GM23338 (cell line): Measurements from ENCODE around the gene LDLRAD2. TPM values are rescaled to one million over a fixed set of nuclear protein-coding genes. Genes with fewer than 3 reads are reported as not detected.

Experiments
- ATAC-seq: fragments of 200-7000 bp; cut with Tn5 transposase; 3 replicates; pipeline ENCODE4 v1.9.1; 2020
- DNase-seq: peaks from one replicate; pipeline ENCODE4 v3.0.0-alpha.2; 2015; ENCODE audit warnings: low spot score
- H2AFZ ChIP-seq: fragments of 200-600 bp; sonication (generic); 2 replicates; pipeline ENCODE4 v1.8.0; 2016; ENCODE audit warnings: antibody characterized with exemption, mild to moderate bottlenecking, moderate library complexity
- H3F3A ChIP-seq: fragments of 200-600 bp; sonication (generic); replicated peaks from 2 replicates; pipeline ENCODE4 v1.8.0; 2017; ENCODE audit warnings: antibody characterized with exemption, mixed run types, low read depth
- H3K27ac ChIP-seq: fragments of 200-600 bp; sonication (generic); 2 replicates; pipeline ENCODE4 v1.6.1; 2016; ENCODE audit warnings: low read depth
- H3K27me3 ChIP-seq: fragments of 200-600 bp; sonication (generic); 2 replicates; pipeline ENCODE4 v1.8.0; 2016; ENCODE audit warnings: mild to moderate bottlenecking, mixed run types, moderate library complexity; ENCODE audit not compliant: insufficient read depth
- H3K36me3 ChIP-seq: fragments of 200-600 bp; sonication (generic); 2 replicates; pipeline ENCODE4 v1.8.0; 2016; ENCODE audit warnings: mild to moderate bottlenecking; ENCODE audit not compliant: insufficient read depth
- H3K4me1 ChIP-seq: fragments of 200-600 bp; sonication (generic); 2 replicates; pipeline ENCODE4 v1.8.0; 2016; ENCODE audit warnings: mild to moderate bottlenecking, moderate library complexity; ENCODE audit not compliant: insufficient read depth
- H3K4me2 ChIP-seq: fragments of 200-600 bp; sonication (generic); 2 replicates; pipeline ENCODE4 v1.7.1; 2017; ENCODE audit warnings: mixed run types
- H3K4me3 ChIP-seq: fragments of 200-600 bp; sonication (generic); 2 replicates; pipeline ENCODE4 v1.6.1; 2016; ENCODE audit warnings: mixed run types
- H3K79me2 ChIP-seq: fragments of 200-600 bp; sonication (generic); replicated peaks from 2 replicates; pipeline ENCODE4 v1.8.0; 2017; ENCODE audit warnings: mild to moderate bottlenecking; ENCODE audit not compliant: insufficient read depth
- H3K9me2 ChIP-seq: fragments of 200-600 bp; sonication (generic); 2 replicates; pipeline ENCODE4 v1.8.0; 2017; ENCODE audit not compliant: insufficient read depth
- H4K20me1 ChIP-seq: fragments of 200-600 bp; sonication (generic); replicated peaks from 2 replicates; pipeline ENCODE4 v1.8.0; 2017; ENCODE audit warnings: mild to moderate bottlenecking; ENCODE audit not compliant: insufficient read depth
- H3K27ac Mint-ChIP-seq: 2 replicates; pipeline ENCODE4 v1.8.0; 2020; ENCODE audit warnings: inconsistent platforms, mild to moderate bottlenecking, moderate library complexity, mixed read lengths
- H3K27me3 Mint-ChIP-seq: 3 replicates; pipeline ENCODE4 v1.8.0; 2022; ENCODE audit warnings: low read depth, mild to moderate bottlenecking, moderate library complexity, mixed read lengths, inconsistent platforms; ENCODE audit not compliant: insufficient read depth, poor library complexity
- H3K36me3 Mint-ChIP-seq: 3 replicates; pipeline ENCODE4 v1.8.0; 2021; ENCODE audit warnings: low read depth, mild to moderate bottlenecking, inconsistent platforms, moderate library complexity, mixed read lengths
- H3K4me1 Mint-ChIP-seq: 3 replicates; pipeline ENCODE4 v1.8.0; 2020; ENCODE audit warnings: mild to moderate bottlenecking, inconsistent platforms, mixed read lengths
- H3K4me3 Mint-ChIP-seq: 3 replicates; pipeline ENCODE4 v1.8.0; 2021; ENCODE audit warnings: moderate library complexity, mild to moderate bottlenecking, inconsistent platforms, mixed read lengths
- H3K9me3 Mint-ChIP-seq: 3 replicates; pipeline ENCODE4 v1.8.0; 2020; ENCODE audit warnings: moderate library complexity, mild to moderate bottlenecking, inconsistent platforms, mixed read lengths
- EZH2 ChIP-seq: fragments of 200-600 bp; sonication (generic); IDR thresholded peaks from one replicate; pipeline ENCODE4 v1.8.0; 2017; ENCODE audit warnings: antibody characterized with exemption, mild to moderate bottlenecking, low read depth; ENCODE audit not compliant: unreplicated experiment
- EZH2phosphoT487 ChIP-seq: fragments of 200-600 bp; sonication (generic); IDR thresholded peaks from one replicate; pipeline ENCODE4 v1.8.1; 2018; ENCODE audit warnings: antibody characterized with exemption; ENCODE audit not compliant: unreplicated experiment
- JUNB ChIP-seq: IDR thresholded peaks from one replicate; pipeline ENCODE4 v1.6.1; 2016; ENCODE audit warnings: antibody characterized with exemption; ENCODE audit not compliant: unreplicated experiment
- NANOG ChIP-seq: IDR thresholded peaks from 2 replicates; pipeline ENCODE4 v1.6.1; 2016; ENCODE audit warnings: antibody characterized with exemption, borderline replicate concordance
- POLR2AphosphoS5 ChIP-seq: IDR thresholded peaks from 2 replicates; pipeline ENCODE4 v1.6.1; 2016; ENCODE audit warnings: antibody characterized with exemption, low read depth
- STAT1 ChIP-seq: IDR thresholded peaks from one replicate; pipeline ENCODE4 v1.6.1; 2016; ENCODE audit warnings: antibody characterized with exemption; ENCODE audit not compliant: unreplicated experiment
- ZNF114 ChIP-seq: fragments of 250-450 bp; sonication (Bioruptor Pico); IDR thresholded peaks from 2 replicates; pipeline ENCODE4 v1.5.0; 2020; ENCODE audit warnings: mild to moderate bottlenecking, moderate library complexity
- ZNF331 ChIP-seq: fragments of 250-450 bp; sonication (Bioruptor Pico); IDR thresholded peaks from 2 replicates; pipeline ENCODE4 v1.5.0; 2020; ENCODE audit warnings: low read depth, mild to moderate bottlenecking, moderate library complexity
- polyA plus RNA-seq: library from polyadenylated mRNA; unstranded; fragments of >200 nt; fragmentation: Nextera tagmentation; extraction: Ambion mirVana; gene quantifications from 2 replicates; pipeline ENCODE4 v1.2.1, GENCODE V29; 2016
- total RNA-seq: library from RNA; depleted of rRNA; stranded (reverse); fragments of >200 nt; shearing (Covaris generic); gene quantifications from 2 replicates; pipeline ENCODE4 v1.2.3, GENCODE V29; 2014
- TF ChIP-seq, protein P1 (sequence below), 2 experiments: fragments of 200-600 bp in 1 of 2; sonication (generic) in 1 of 2; conservative IDR thresholded peaks; 2 replicates each; pipeline versions ENCODE4 v1.5.1 to v1.6.1; 2016 to 2017; ENCODE audit warnings: antibody characterized with exemption in 2 of 2, low read depth in 2 of 2, mild to moderate bottlenecking in 2 of 2, moderate library complexity in 1 of 2
- TF ChIP-seq, protein P2 (sequence below): IDR thresholded peaks from 2 replicates; pipeline ENCODE4 v1.6.1; 2016; ENCODE audit warnings: antibody characterized with exemption
- TF ChIP-seq, protein P3 (sequence below): IDR thresholded peaks from one replicate; pipeline ENCODE4 v1.6.1; 2018; ENCODE audit warnings: antibody characterized with exemption; ENCODE audit not compliant: unreplicated experiment

The LDLRAD2 gene
- total and polyA plus RNA-seq, 2 experiments from 2014 or later, result 1.6 to 5.8 TPM

DNA sequence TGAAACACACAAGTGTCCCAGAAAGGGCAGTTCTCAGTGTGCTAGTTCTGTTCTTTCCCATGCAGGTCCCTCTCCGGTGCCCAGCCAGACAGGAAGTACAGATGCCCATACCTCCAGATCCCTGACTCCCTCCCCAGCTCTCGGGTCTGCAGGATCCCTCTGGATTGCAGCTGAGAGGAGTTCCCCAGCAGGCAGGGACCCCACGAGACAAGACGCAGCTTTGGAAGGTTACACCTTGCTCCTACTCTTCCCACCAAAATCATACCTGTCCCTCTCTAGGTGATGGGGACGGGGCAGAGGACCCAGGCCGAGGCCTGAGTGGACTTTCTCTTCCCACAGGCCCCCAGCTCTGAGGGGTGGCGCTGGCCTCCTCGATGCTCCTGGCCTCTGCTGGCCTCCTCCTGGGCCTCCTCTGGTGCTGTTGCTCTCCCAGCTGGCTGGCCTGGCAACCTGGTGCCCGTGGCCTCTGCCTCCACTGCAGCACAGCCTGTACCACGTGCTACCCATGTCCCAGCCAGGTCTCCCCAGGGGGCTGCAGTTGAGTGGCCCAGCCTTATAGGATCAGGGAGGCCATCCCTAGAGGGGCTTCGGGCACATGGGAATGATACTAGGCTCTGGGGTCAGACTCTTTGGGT is 9.4 kb downstream of the LDLRAD2 start (continued):
- TF ChIP-seq, protein P1, sequence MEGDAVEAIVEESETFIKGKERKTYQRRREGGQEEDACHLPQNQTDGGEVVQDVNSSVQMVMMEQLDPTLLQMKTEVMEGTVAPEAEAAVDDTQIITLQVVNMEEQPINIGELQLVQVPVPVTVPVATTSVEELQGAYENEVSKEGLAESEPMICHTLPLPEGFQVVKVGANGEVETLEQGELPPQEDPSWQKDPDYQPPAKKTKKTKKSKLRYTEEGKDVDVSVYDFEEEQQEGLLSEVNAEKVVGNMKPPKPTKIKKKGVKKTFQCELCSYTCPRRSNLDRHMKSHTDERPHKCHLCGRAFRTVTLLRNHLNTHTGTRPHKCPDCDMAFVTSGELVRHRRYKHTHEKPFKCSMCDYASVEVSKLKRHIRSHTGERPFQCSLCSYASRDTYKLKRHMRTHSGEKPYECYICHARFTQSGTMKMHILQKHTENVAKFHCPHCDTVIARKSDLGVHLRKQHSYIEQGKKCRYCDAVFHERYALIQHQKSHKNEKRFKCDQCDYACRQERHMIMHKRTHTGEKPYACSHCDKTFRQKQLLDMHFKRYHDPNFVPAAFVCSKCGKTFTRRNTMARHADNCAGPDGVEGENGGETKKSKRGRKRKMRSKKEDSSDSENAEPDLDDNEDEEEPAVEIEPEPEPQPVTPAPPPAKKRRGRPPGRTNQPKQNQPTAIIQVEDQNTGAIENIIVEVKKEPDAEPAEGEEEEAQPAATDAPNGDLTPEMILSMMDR (conservative IDR thresholded peaks at IDR 0.05; ENCODE audit: low read depth in 2 of 2), result no peak
- no peak for TF ChIP-seq STAT1

DNA sequence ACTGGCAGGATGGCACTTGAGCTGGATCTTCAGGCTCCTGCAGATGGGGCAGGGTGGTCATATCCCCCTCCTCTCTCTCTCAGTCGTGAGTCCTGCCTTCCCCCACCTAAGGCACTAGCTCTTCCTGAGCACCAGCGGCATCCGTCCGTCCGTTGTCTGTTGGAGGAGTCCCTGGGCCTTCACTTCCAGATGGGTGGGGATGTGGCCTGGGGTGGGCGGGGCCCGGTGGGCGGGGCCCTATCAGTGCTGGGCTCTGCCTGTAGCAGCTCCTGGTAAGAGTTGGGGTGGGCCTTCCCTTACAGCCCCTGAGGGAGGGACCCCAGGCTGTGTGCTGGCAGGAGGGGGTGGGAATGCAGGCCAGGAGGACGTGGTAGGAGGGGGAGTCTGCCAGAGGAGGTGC is 10.3 kb downstream of the LDLRAD2 start:
- Mint-ChIP-seq H3K36me3 (peaks cover 24% of the 10 kb centered on the region), H3K9me3 (no peaks in the 10 kb centered on the region; the same call in 2 of the 3 replicates), H3K27ac (no peak overlapping the region), H3K27me3 (peaks cover 2% of the 10 kb centered on the region), H3K4me3 (no peak overlapping the region), H3K4me1 (peaks cover 12% of the 10 kb centered on the region)
- H3F3A ChIP-seq, result peaks cover 4% of the 10 kb centered on the region; the same call in 1 of the 2 replicates
- no peaks in the 10 kb centered on the region; the same call in 1 of the 2 replicates for H3K36me3 ChIP-seq
- H3K27ac ChIP-seq, result no peak overlapping the region
- no peaks in the 10 kb centered on the region; the same call in 1 of the 2 replicates for H4K20me1 ChIP-seq
- no peaks in the 10 kb centered on the region for H3K9me2 ChIP-seq
- no peak overlapping the region for H3K4me3 ChIP-seq
- no peak overlapping the region for H3K4me2 ChIP-seq
- no peak overlapping the region for H2AFZ ChIP-seq
- peaks cover 3% of the 10 kb centered on the region; the same call in 1 of the 2 replicates for H3K4me1 ChIP-seq
- no peaks in the 10 kb centered on the region for H3K79me2 ChIP-seq
- ATAC-seq (peak; percentile 87), DNase-seq (peak; percentile 74)
- H3K27me3 ChIP-seq, result no peaks in the 10 kb centered on the region
- TF ChIP-seq NANOG (no peak), EZH2 (no peak), STAT1 (no peak), JUNB (no peak), ZNF114 (CRISPR knock-in tag) (no peak), POLR2AphosphoS5 (no peak), EZH2phosphoT487 (no peak), ZNF331 (CRISPR knock-in tag) (no peak)
- TF ChIP-seq, protein P1 (conservative IDR thresholded peaks at IDR 0.05; ENCODE audit: low read depth in 2 of 2), result no peak
- TF ChIP-seq, protein P2, sequence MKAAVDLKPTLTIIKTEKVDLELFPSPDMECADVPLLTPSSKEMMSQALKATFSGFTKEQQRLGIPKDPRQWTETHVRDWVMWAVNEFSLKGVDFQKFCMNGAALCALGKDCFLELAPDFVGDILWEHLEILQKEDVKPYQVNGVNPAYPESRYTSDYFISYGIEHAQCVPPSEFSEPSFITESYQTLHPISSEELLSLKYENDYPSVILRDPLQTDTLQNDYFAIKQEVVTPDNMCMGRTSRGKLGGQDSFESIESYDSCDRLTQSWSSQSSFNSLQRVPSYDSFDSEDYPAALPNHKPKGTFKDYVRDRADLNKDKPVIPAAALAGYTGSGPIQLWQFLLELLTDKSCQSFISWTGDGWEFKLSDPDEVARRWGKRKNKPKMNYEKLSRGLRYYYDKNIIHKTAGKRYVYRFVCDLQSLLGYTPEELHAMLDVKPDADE, result no peak
- TF ChIP-seq, protein P3, sequence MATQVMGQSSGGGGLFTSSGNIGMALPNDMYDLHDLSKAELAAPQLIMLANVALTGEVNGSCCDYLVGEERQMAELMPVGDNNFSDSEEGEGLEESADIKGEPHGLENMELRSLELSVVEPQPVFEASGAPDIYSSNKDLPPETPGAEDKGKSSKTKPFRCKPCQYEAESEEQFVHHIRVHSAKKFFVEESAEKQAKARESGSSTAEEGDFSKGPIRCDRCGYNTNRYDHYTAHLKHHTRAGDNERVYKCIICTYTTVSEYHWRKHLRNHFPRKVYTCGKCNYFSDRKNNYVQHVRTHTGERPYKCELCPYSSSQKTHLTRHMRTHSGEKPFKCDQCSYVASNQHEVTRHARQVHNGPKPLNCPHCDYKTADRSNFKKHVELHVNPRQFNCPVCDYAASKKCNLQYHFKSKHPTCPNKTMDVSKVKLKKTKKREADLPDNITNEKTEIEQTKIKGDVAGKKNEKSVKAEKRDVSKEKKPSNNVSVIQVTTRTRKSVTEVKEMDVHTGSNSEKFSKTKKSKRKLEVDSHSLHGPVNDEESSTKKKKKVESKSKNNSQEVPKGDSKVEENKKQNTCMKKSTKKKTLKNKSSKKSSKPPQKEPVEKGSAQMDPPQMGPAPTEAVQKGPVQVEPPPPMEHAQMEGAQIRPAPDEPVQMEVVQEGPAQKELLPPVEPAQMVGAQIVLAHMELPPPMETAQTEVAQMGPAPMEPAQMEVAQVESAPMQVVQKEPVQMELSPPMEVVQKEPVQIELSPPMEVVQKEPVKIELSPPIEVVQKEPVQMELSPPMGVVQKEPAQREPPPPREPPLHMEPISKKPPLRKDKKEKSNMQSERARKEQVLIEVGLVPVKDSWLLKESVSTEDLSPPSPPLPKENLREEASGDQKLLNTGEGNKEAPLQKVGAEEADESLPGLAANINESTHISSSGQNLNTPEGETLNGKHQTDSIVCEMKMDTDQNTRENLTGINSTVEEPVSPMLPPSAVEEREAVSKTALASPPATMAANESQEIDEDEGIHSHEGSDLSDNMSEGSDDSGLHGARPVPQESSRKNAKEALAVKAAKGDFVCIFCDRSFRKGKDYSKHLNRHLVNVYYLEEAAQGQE, result no peak
